ENCODE measurements around the gene TCF12.

TCF12 gene

GRCh38 chr15:57339321-57339720, 420.9 kb downstream of the TCF12 start:
- no peak for DNase-seq (ENCODE audit: low read depth in 2 of 2)

Measured in stimulated activated CD4-positive, alpha-beta T cell treated with anti-CD3 and anti-CD28 coated beads, Interleukin-1b, Interleukin-23, amount 100 ng/mL, for 1 hour (primary cell).